Activated naive CD8-positive, alpha-beta T cell treated with anti-CD3 and anti-CD28 coated beads, Interleukin-2, amount 50 U/mL, for 16 hours (primary cell): ENCODE data around the gene GPX6.
"Not testable (repeated sequence)": the region's sequence is repeated elsewhere in the genome, so short reads cannot be mapped to it uniquely, and the experiment has no call there.

Source experiments
- DNase-seq: peaks from one replicate; pipeline ENCODE4 v3.0.0-alpha.2; 2020; ENCODE audit warnings: low read depth, low spot score

GPX6 gene

GRCh38 chr6:28525496-28526039 lies 10.0 kb upstream of the GPX6 start, which contains the start of gene GPX5:
TSS of gene GPX5 (plus strand) at chr6:28525881. CDS start at chr6:28526014, 133 bp downstream.
- DNase-seq: no peak

GRCh38 chr6:28523241-28523622 lies 7.6 kb upstream of the GPX6 start:
- DNase-seq: no peak

GRCh38 chr6:28522594-28523240 lies 7.1 kb upstream of the GPX6 start:
- no peak for DNase-seq

- DNase-seq: no peak
Measured at GRCh38 chr6:28517964-28518363, 2.4 kb upstream of the GPX6 start.

- not testable (repeated sequence) for DNase-seq
Measured at GRCh38 chr6:28512387-28512786, 3.2 kb downstream of the GPX6 start.

GRCh38 chr6:28511628-28512300 lies 3.8 kb downstream of the GPX6 start:
- no peak for DNase-seq

- no peak for DNase-seq
Measured at GRCh38 chr6:28506807-28507475, 8.7 kb downstream of the GPX6 start.

GRCh38 chr6:28505733-28506132 lies 9.9 kb downstream of the GPX6 start:
- no peak for DNase-seq

GRCh38 chr6:28502709-28503305 lies 12.8 kb downstream of the GPX6 start:
- not testable (repeated sequence) for DNase-seq

GRCh38 chr6:28502136-28502535 lies 13.5 kb downstream of the GPX6 start:
- DNase-seq: not testable (repeated sequence)

- DNase-seq: no peak
Measured at GRCh38 chr6:28501259-28501658, 14.3 kb downstream of the GPX6 start.

GRCh38 chr6:28497893-28498292 lies 17.7 kb downstream of the GPX6 start:
- DNase-seq: no peak

GRCh38 chr6:28497306-28497705 lies 18.3 kb downstream of the GPX6 start:
- no peak for DNase-seq

- no peak for DNase-seq
Measured at GRCh38 chr6:28496099-28496779, 19.4 kb downstream of the GPX6 start.

GRCh38 chr6:28491984-28492317 lies 23.6 kb downstream of the GPX6 start:
- no peak for DNase-seq

- no peak for DNase-seq
Measured at GRCh38 chr6:28490205-28490890, 25.2 kb downstream of the GPX6 start.

- no peak for DNase-seq
Measured at GRCh38 chr6:28489366-28490204, 26.0 kb downstream of the GPX6 start.

- no peak for DNase-seq
Measured at GRCh38 chr6:28488916-28489365, 26.7 kb downstream of the GPX6 start.

GRCh38 chr6:28486988-28487742 lies 28.4 kb downstream of the GPX6 start:
- no peak for DNase-seq
